OCI-LY1 (cell line): ENCODE data around the gene TAS2R19.
"Not testable (repeated sequence)": the region's sequence is repeated elsewhere in the genome, so short reads cannot be mapped to it uniquely, and the experiment has no call there.

Experiments used
- H2AFZ ChIP-seq: fragments of 200-600 bp; sonication (generic), shearing (Covaris generic); 2 replicates; pipeline ENCODE4 v1.6.0; 2014; ENCODE audit warnings: antibody characterized with exemption, mild to moderate bottlenecking, low read length
- H3F3A ChIP-seq: fragments of 200-600 bp; sonication (generic), shearing (Covaris generic); 2 replicates; pipeline ENCODE4 v1.6.0; 2014; ENCODE audit warnings: mild to moderate bottlenecking, antibody characterized with exemption, low read length, moderate library complexity; ENCODE audit not compliant: insufficient read depth
- H3K27ac ChIP-seq: fragments of 200-600 bp; sonication (generic); 2 replicates; pipeline ENCODE4 v1.5.1; 2014; ENCODE audit warnings: low read length, mixed run types, mild to moderate bottlenecking, low read depth; ENCODE audit not compliant: poor library complexity, severe bottlenecking
- H3K27me3 ChIP-seq: fragments of 200-600 bp; sonication (generic); 2 replicates; pipeline ENCODE4 v1.6.0; 2014; ENCODE audit warnings: antibody characterized with exemption, mild to moderate bottlenecking, low read length, moderate library complexity; ENCODE audit not compliant: insufficient read depth
- H3K36me3 ChIP-seq: fragments of 200-600 bp; sonication (generic); 2 replicates; pipeline ENCODE4 v1.6.1; 2014; ENCODE audit warnings: mild to moderate bottlenecking, antibody characterized with exemption, low read length, moderate library complexity, mixed read lengths; ENCODE audit not compliant: insufficient read depth
- H3K4me1 ChIP-seq: fragments of 200-600 bp; sonication (generic); 2 replicates; pipeline ENCODE4 v1.5.1; 2014; ENCODE audit warnings: mild to moderate bottlenecking, low read length, moderate library complexity; ENCODE audit not compliant: insufficient read depth, severe bottlenecking
- H3K4me2 ChIP-seq: fragments of 200-600 bp; sonication (generic), shearing (Covaris generic); 2 replicates; pipeline ENCODE4 v1.6.1; 2014; ENCODE audit warnings: low read length
- H3K4me3 ChIP-seq: fragments of 200-600 bp; sonication (generic); 2 replicates; pipeline ENCODE4 v1.5.1; 2014; ENCODE audit warnings: low read length, low read depth, mild to moderate bottlenecking, mixed read lengths; ENCODE audit not compliant: poor library complexity, severe bottlenecking
- H3K79me2 ChIP-seq: fragments of 200-600 bp; shearing (Covaris generic); 2 replicates; pipeline ENCODE4 v1.6.1; 2016; ENCODE audit warnings: mixed run types, low read length, mixed read lengths; ENCODE audit not compliant: insufficient read depth
- H3K9ac ChIP-seq: fragments of 200-600 bp; sonication (generic), shearing (Covaris generic); 2 replicates; pipeline ENCODE4 v1.6.1; 2014; ENCODE audit warnings: mild to moderate bottlenecking, low read length, mixed read lengths
- H3K9me2 ChIP-seq: fragments of 200-600 bp; sonication (generic), shearing (Covaris generic); 2 replicates; pipeline ENCODE4 v1.6.1; 2014; ENCODE audit warnings: low read depth, mild to moderate bottlenecking, low read length, mixed read lengths
- H3K9me3 ChIP-seq: fragments of 200-600 bp; shearing (Covaris generic); 2 replicates; pipeline ENCODE4 v1.6.1; 2014; ENCODE audit warnings: low read length, mixed read lengths
- H4K20me1 ChIP-seq: fragments of 200-600 bp; sonication (generic), shearing (Covaris generic); 2 replicates; pipeline ENCODE4 v1.6.0; 2016; ENCODE audit warnings: mild to moderate bottlenecking, low read length; ENCODE audit not compliant: insufficient read depth
- CTCF ChIP-seq: fragments of 200-600 bp; sonication (generic), shearing (Covaris generic); IDR thresholded peaks from 2 replicates; pipeline ENCODE4 v1.5.1; 2017; ENCODE audit warnings: mild to moderate bottlenecking, antibody characterized with exemption, low read length, moderate library complexity, mixed read lengths
- EZH2 ChIP-seq: fragments of 200-600 bp; sonication (generic), shearing (Covaris generic); IDR thresholded peaks from 2 replicates; pipeline ENCODE4 v1.8.0; 2017; ENCODE audit warnings: borderline replicate concordance, mixed run types, mild to moderate bottlenecking, antibody characterized with exemption, low read length, moderate library complexity, mixed read lengths

The TAS2R19 gene

GRCh38 chr12:11040162-11040561 lies 17.7 kb upstream of the TAS2R19 start:
- Histone ChIP-seq H3K27me3 (no peaks in the 10 kb centered on the region), H3K79me2 (no peaks in the 10 kb centered on the region), H3K4me1 (no peaks in the 10 kb centered on the region), H3K36me3 (peaks cover 15% of the 10 kb centered on the region; the same call in 1 of the 2 replicates), H3K9me2 (no peaks in the 10 kb centered on the region), H3K27ac (no peak overlapping the region), H3K4me2 (no peak overlapping the region), H3K4me3 (no peak overlapping the region), H3K9ac (no peak overlapping the region), H3K9me3 (no peaks in the 10 kb centered on the region), H2AFZ (no peak overlapping the region), H3F3A (no peaks in the 10 kb centered on the region), H4K20me1 (no peaks in the 10 kb centered on the region)
- TF ChIP-seq EZH2 (no peak), CTCF (no peak)

- H3F3A ChIP-seq, result no peaks in the 10 kb centered on the region
- no peaks in the 10 kb centered on the region for H4K20me1 ChIP-seq
- H3K27ac ChIP-seq, result no peak overlapping the region
- no peak overlapping the region for H2AFZ ChIP-seq
- H3K4me1 ChIP-seq, result no peaks in the 10 kb centered on the region
- TF ChIP-seq CTCF (no peak), EZH2 (no peak)
- no peaks in the 10 kb centered on the region for H3K9me3 ChIP-seq
- H3K4me2 ChIP-seq, result no peak overlapping the region
- no peaks in the 10 kb centered on the region for H3K79me2 ChIP-seq
- H3K9ac ChIP-seq, result no peak overlapping the region
- H3K9me2 ChIP-seq, result no peaks in the 10 kb centered on the region
- 0 out of 2 replicates have a peak, but pooled peaks cover 6% of the 10 kb centered on the region for H3K36me3 ChIP-seq
- no peak overlapping the region for H3K4me3 ChIP-seq
- no peaks in the 10 kb centered on the region for H3K27me3 ChIP-seq
These were observed 16.8 kb upstream of the TAS2R19 start for GRCh38 chr12:11039171-11039570.

- H3K4me2 ChIP-seq, H3K27me3 ChIP-seq, H2AFZ ChIP-seq, H3K9me2 ChIP-seq, H3F3A ChIP-seq, H4K20me1 ChIP-seq, H3K4me3 ChIP-seq, H3K4me1 ChIP-seq, H3K79me2 ChIP-seq, H3K27ac ChIP-seq, H3K9me3 ChIP-seq, H3K9ac ChIP-seq, H3K36me3 ChIP-seq: not testable (repeated sequence)
These were observed 11.5 kb upstream of the TAS2R19 start for GRCh38 chr12:11033959-11034358.

- H3K9ac ChIP-seq, result no peak within 1 kb of the TSS
- H3K36me3 ChIP-seq, result peaks cover 13% of the 10 kb centered on the region
These were observed 8.9 kb upstream of the TAS2R19 start, which contains the start of gene TAS2R31 for GRCh38 chr12:11031307-11031706. Gene TAS2R31, minus strand, starts transcription at chr12:11031407. Its CDS starts 72 bp downstream, at chr12:11031335.

More at GRCh38 chr12:11031307-11031706, 8.9 kb upstream of the TAS2R19 start, which contains the start of gene TAS2R31:
- H3K9me2 ChIP-seq, result no peaks in the 10 kb centered on the region
- H3K27me3 ChIP-seq, result no peaks in the 10 kb centered on the region
- no peak within 1 kb of the TSS for H3K4me2 ChIP-seq
- H3K79me2 ChIP-seq, result no peaks in the 10 kb centered on the region
- no peak within 1 kb of the TSS for H2AFZ ChIP-seq
- no peaks in the 10 kb centered on the region for H3K4me1 ChIP-seq
- no peaks in the 10 kb centered on the region for H3F3A ChIP-seq
- no peaks in the 10 kb centered on the region for H4K20me1 ChIP-seq
- no peak within 1 kb of the TSS for H3K27ac ChIP-seq
- no peak for TF ChIP-seq CTCF
- TF ChIP-seq EZH2, result no peak
- H3K4me3 ChIP-seq, result no peak within 1 kb of the TSS
- no peaks in the 10 kb centered on the region for H3K9me3 ChIP-seq
